Kidney (tissue), 14 donors: ENCODE data around the gene GPC5. TPM values are rescaled to one million over a fixed set of nuclear protein-coding genes. Genes with fewer than 3 reads are reported as not detected.

Experiments
- DNase-seq, 5 donors: peaks; one replicate each; pipeline ENCODE4 v3.0.0-alpha.2; 2013 to 2020
- FAIRE-seq: peaks from 2 replicates; lab custom pipeline; 2012; peaks lifted over from hg19 to GRCh38; lab: Jason Lieb, UNC
- H3K27ac ChIP-seq, 2 donors: one replicate each; pipeline ENCODE4 v1.7.0; 2013; ENCODE audit warnings: low read depth in 2 of 2, low read length in 2 of 2, inconsistent platforms in 1 of 2
- H3K27me3 ChIP-seq: one replicate; pipeline ENCODE4 v1.7.1; 2013; ENCODE audit warnings: low read length, inconsistent platforms; ENCODE audit not compliant: control insufficient read depth, insufficient read depth
- H3K36me3 ChIP-seq, 3 donors: one replicate each; pipeline versions ENCODE4 v1.7.0 to v1.7.1; 2013; ENCODE audit warnings: low read length in 3 of 3, control low read depth in 1 of 3, inconsistent platforms in 1 of 3; ENCODE audit not compliant: insufficient read depth in 3 of 3, control insufficient read depth in 2 of 3
- H3K4me1 ChIP-seq, 3 donors: one replicate each; pipeline versions ENCODE4 v1.7.0 to v1.7.1; 2013; ENCODE audit warnings: low read length in 3 of 3, inconsistent platforms in 1 of 3, low read depth in 1 of 3; ENCODE audit not compliant: control insufficient read depth in 2 of 3, insufficient read depth in 2 of 3
- H3K4me3 ChIP-seq, 3 donors: one replicate each; pipeline versions ENCODE4 v1.7.0 to v1.8.1; 2013; ENCODE audit warnings: low read length in 3 of 3, control low read depth in 1 of 3, inconsistent platforms in 1 of 3
- H3K9ac ChIP-seq, 3 donors: one replicate each; pipeline versions ENCODE4 v1.7.0 to v1.7.1; 2013; ENCODE audit warnings: low read length in 3 of 3, control low read depth in 1 of 3, inconsistent platforms in 1 of 3
- H3K9me3 ChIP-seq, 3 donors: one replicate each; pipeline versions ENCODE4 v1.7.0 to v1.7.1; 2013; ENCODE audit warnings: low read length in 3 of 3, control low read depth in 1 of 3, inconsistent platforms in 1 of 3; ENCODE audit not compliant: control insufficient read depth in 2 of 3, insufficient read depth in 1 of 3
- intact Hi-C: fragments of 100-400 bp; cut with DNase I; formaldehyde crosslinking; loops from one replicate; pipeline ENCODE4 v1.11.1; 2022
- polyA plus RNA-seq: library from polyadenylated mRNA; stranded (reverse); fragments of 350-450 nt; fragmentation: Illumina TruSeq; extraction: RNeasy Lipid Tissue Mini Kit (QIAGEN cat#74804); gene quantifications from one replicate; pipeline ENCODE4 v1.2.3, GENCODE V29; 2014; ENCODE audit warnings: low read depth, low replicate concordance; ENCODE audit not compliant: insufficient read depth
- total RNA-seq: library from RNA; stranded (reverse); fragmentation: NEBNext Ultra II Directional; extraction: Animal tissue kit (Norgen Biotek cat#: 25700); gene quantifications from one replicate; pipeline ENCODE4 v1.2.1, GENCODE V29; 2021
- TF ChIP-seq, protein P1 (sequence below): IDR thresholded peaks from 3 replicates; pipeline ENCODE4 v1.5.1; 2012; ENCODE audit warnings: mild to moderate bottlenecking, moderate library complexity, borderline replicate concordance; ENCODE audit not compliant: insufficient read depth; ENCODE audit errors: extremely low read depth
- donor health status: control.
- donor health status: control.
- donor health status: control.
- donor health status: control.
- donor health status: control.
- donor health status: DM: yes; HTN: yes; CAD: no.
- donor health status: Normal renal cell carcinoma (clear cell type).

Gene GPC5
- total and polyA plus RNA-seq, 2 donors from 2014 or later: 0.47 to 6.8 TPM

GRCh38 chr13:92297971-92298942 is 899.8 kb downstream of the GPC5 start:
- no peak for DNase-seq
- no peak for FAIRE-seq
- TF ChIP-seq, protein P1, sequence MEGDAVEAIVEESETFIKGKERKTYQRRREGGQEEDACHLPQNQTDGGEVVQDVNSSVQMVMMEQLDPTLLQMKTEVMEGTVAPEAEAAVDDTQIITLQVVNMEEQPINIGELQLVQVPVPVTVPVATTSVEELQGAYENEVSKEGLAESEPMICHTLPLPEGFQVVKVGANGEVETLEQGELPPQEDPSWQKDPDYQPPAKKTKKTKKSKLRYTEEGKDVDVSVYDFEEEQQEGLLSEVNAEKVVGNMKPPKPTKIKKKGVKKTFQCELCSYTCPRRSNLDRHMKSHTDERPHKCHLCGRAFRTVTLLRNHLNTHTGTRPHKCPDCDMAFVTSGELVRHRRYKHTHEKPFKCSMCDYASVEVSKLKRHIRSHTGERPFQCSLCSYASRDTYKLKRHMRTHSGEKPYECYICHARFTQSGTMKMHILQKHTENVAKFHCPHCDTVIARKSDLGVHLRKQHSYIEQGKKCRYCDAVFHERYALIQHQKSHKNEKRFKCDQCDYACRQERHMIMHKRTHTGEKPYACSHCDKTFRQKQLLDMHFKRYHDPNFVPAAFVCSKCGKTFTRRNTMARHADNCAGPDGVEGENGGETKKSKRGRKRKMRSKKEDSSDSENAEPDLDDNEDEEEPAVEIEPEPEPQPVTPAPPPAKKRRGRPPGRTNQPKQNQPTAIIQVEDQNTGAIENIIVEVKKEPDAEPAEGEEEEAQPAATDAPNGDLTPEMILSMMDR: no peak
- no peak overlapping the region for H3K27ac ChIP-seq
- no peaks in the 10 kb centered on the region for H3K4me1 ChIP-seq
- H3K36me3 ChIP-seq: no peaks in the 10 kb centered on the region
- no peak overlapping the region for H3K9ac ChIP-seq
- no peak overlapping the region for H3K4me3 ChIP-seq
- no peaks in the 10 kb centered on the region for H3K9me3 ChIP-seq
- intact Hi-C loops: no loop called here
- H3K27me3 ChIP-seq: no peaks in the 10 kb centered on the region

DNA sequence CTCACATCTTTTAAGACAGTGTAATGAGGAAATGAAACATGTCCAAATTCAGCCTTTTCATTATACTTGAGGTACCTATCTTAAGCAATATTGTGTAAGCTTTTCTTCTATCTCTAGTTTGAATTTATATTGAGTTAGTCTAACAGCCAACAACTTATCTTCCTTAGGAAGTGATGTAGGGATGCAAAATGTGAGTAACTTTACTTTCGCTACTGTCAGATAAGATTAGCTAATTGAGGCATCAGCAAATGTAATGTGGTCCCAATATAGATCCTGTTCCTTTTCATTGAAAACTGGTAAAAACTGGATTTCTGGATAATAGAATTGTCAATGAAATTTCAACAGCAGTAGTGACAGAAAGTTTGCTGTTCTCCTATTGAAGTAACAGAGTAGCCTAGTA is 902.2 kb downstream of the GPC5 start:
- Histone ChIP-seq H3K9me3 (no peaks in the 10 kb centered on the region), H3K4me1 (no peaks in the 10 kb centered on the region), H3K4me3 (no peak overlapping the region), H3K36me3 (no peaks in the 10 kb centered on the region), H3K27ac (no peak overlapping the region), H3K27me3 (no peaks in the 10 kb centered on the region), H3K9ac (no peak overlapping the region)
- intact Hi-C loops: no loop called here
- TF ChIP-seq, protein P1: no peak
- DNase-seq (no peak), FAIRE-seq (no peak)

DNA sequence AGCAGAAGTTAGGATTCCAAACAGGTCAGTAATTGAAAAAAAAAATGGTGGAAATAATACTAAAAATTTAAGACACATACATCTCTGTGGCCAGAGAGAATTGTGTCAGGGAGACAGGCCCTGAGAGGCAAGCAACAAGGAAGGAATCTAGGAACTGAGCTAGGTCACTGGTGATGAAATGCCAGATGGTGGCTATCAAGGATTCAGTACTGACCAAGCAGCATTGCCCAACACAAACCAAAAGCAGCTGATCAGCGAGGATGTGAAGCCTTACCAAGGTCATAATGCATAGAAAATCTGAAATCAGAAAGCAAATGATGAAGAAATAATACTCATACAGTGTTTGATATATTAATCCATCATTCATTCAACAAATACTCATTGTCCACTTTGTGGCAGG is 905.0 kb downstream of the GPC5 start:
- Histone ChIP-seq H3K27ac (no peak overlapping the region), H3K9ac (no peak overlapping the region), H3K4me1 (no peaks in the 10 kb centered on the region), H3K36me3 (no peaks in the 10 kb centered on the region), H3K27me3 (no peaks in the 10 kb centered on the region), H3K9me3 (no peaks in the 10 kb centered on the region), H3K4me3 (no peak overlapping the region)
- intact Hi-C loops: no loop called here
- TF ChIP-seq, protein P1: no peak
- FAIRE-seq: no peak
- DNase-seq: no peak
